Ascending aorta (tissue), 2 donors: ENCODE measurements around the gene MVD. TPM values are rescaled to one million over a fixed set of nuclear protein-coding genes. Genes with fewer than 3 reads are reported as not detected.

Experiments used
- DNase-seq, 2 donors: peaks; one replicate each; pipeline ENCODE4 v3.0.0-alpha.2; 2019; ENCODE audit warnings: low spot score in 2 of 2
- H3K27ac ChIP-seq, 2 donors: fragments of 200-600 bp; sonication (generic); one replicate each; pipeline ENCODE4 v1.5.1; 2016 to 2017; ENCODE audit warnings: mild to moderate bottlenecking in 1 of 2
- H3K27me3 ChIP-seq: fragments of 200-600 bp; sonication (generic); one replicate; pipeline ENCODE4 v1.5.1; 2017
- H3K36me3 ChIP-seq, 2 donors: fragments of 200-600 bp; sonication (generic); one replicate each; pipeline ENCODE4 v1.5.1; 2016
- H3K4me1 ChIP-seq, 2 donors: fragments of 200-600 bp; sonication (generic); one replicate each; pipeline ENCODE4 v1.5.1; 2016 to 2017; ENCODE audit warnings: mild to moderate bottlenecking in 1 of 2
- H3K4me3 ChIP-seq, 2 donors: fragments of 200-600 bp; sonication (generic); one replicate each; pipeline ENCODE4 v1.5.1; 2016 to 2017; ENCODE audit warnings: mild to moderate bottlenecking in 1 of 2
- H3K9me3 ChIP-seq, 2 donors: fragments of 200-600 bp; sonication (generic); one replicate each; pipeline ENCODE4 v1.5.1; 2016
- intact Hi-C: fragments of 100-400 bp; cut with DNase I; formaldehyde crosslinking; loops from one replicate; pipeline ENCODE4 v1.15.1; 2023
- total RNA-seq: library from RNA; depleted of rRNA; stranded (reverse); fragments of >200 nt; gene quantifications from one replicate; pipeline ENCODE4 v1.1.0, GENCODE V29; 2016
- TF ChIP-seq, protein P1 (sequence below), 3 experiments: fragments of 200-600 bp in 2 of 3; fragments of 450-650 bp in 1 of 3; sonication (generic) in 2 of 3; IDR thresholded peaks; one replicate each; pipeline ENCODE4 v1.5.1; 2016 to 2019; ENCODE audit warnings: antibody characterized with exemption in 3 of 3, mild to moderate bottlenecking in 1 of 3, moderate library complexity in 1 of 3

The MVD gene
- total RNA-seq, 1 donor from 2014 or later: 72.9 TPM

- Histone ChIP-seq H3K36me3 (peaks cover 23 to 25% of the 10 kb centered on the region in 2 donors), H3K4me3 (peak overlapping the region in 1 of 2 donors; percentile 6), H3K9me3 (no peaks in the 10 kb centered on the region), H3K27ac (peak overlapping the region; percentile 18 to 41), H3K4me1 (peaks cover 9 to 23% of the 10 kb centered on the region in 2 donors), H3K27me3 (no peaks in the 10 kb centered on the region)
- intact Hi-C loops: no loop called here
- no peak for DNase-seq
- TF ChIP-seq, protein P1, sequence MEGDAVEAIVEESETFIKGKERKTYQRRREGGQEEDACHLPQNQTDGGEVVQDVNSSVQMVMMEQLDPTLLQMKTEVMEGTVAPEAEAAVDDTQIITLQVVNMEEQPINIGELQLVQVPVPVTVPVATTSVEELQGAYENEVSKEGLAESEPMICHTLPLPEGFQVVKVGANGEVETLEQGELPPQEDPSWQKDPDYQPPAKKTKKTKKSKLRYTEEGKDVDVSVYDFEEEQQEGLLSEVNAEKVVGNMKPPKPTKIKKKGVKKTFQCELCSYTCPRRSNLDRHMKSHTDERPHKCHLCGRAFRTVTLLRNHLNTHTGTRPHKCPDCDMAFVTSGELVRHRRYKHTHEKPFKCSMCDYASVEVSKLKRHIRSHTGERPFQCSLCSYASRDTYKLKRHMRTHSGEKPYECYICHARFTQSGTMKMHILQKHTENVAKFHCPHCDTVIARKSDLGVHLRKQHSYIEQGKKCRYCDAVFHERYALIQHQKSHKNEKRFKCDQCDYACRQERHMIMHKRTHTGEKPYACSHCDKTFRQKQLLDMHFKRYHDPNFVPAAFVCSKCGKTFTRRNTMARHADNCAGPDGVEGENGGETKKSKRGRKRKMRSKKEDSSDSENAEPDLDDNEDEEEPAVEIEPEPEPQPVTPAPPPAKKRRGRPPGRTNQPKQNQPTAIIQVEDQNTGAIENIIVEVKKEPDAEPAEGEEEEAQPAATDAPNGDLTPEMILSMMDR (IDR thresholded peaks at IDR 0.05): no peak
These were observed 39.7 kb upstream of the MVD start for GRCh38 chr16:88702371-88703210.

DNA sequence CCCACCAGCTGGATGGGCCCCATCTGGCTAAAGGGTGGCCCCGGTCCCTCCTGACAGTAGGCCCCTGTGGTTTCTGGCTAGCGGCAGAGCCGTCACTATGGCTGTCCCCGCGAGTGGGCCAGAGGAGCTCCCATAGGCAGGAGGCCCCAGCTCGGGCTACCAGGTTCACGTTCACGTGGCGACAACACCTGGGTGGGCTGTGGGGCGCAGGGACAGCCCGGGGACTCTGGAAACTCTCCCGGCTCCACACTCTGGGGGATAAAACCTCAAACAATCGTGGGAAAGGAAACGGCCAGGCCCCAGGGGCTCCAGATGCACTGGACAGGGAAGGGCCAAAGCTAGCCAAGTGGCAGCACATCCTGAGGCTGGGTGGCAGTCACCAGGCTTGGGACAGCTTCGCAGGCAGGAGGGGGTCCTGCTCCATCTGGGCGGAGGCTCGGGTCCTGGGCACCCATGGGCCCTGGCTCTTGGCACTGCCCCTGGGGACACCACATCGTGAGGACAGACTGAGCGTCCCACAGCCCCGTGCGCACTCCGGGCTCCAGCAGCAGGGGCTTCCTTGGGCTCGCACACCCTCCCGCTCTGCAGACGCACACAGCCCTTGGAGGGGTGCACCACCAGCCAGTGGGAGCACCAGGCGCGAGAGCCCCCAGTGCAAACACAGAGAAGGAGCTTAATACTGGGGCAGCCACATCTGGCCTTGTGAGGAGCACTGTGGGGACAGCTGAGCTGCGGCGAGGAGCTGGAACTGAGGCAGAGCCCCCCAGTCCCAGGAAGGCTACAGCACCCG is 38.9 kb upstream of the MVD start:
- intact Hi-C loops: no loop called here
- Histone ChIP-seq H3K9me3 (no peaks in the 10 kb centered on the region), H3K4me1 (peaks cover 9 to 15% of the 10 kb centered on the region in 2 donors), H3K36me3 (peaks cover 31 to 33% of the 10 kb centered on the region in 2 donors), H3K27me3 (no peaks in the 10 kb centered on the region), H3K27ac (peak overlapping the region in 1 of 2 donors; percentile 41), H3K4me3 (peak overlapping the region in 1 of 2 donors; percentile 21)
- TF ChIP-seq, protein P1 (IDR thresholded peaks at IDR 0.05): no peak
- no peak for DNase-seq

DNA sequence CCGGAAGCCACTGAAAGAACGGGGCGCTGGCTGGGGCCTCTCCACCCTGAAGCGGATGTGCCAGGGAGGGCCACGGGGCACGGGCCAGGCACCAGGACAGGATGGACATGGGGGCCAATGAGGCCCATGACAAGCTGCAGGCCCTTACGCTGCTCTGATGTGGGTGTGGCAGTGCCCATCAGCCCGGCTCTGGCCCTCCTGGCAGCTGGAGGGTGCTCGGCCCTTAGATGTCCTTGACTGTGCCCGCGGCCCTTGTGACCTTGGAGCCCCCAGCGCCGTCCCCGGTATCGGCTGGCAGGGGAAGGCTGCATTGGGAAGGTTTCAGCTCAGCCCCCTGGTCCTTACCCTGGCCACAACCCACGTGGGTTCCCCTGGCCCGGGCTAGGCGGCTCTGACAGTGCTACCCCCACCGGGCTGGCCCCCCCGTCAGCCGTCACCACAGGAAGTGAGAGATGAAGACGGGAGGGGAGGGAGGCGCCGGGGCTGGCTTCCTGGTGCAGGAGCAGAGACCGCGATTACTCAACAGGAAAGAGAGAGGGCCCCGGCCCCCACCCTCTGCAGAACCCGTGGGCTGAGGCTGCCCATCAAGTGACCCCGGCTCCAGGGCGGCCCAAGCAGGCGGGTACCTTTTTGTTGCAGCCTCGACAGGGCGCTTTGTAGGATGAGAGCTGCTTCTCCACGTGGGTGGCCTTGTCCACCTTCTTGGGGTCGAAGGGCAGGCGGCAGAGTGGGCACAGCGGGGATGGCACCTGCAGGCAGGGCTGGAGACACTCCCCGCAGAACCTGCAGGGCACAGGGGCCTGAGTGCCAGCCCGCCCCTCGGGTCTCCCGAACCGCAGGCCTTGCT is 38.0 kb upstream of the MVD start:
- H3K4me3 ChIP-seq: peak overlapping the region in 1 of 2 donors; percentile 21
- H3K36me3 ChIP-seq: peaks cover 32 to 42% of the 10 kb centered on the region in 2 donors
- TF ChIP-seq, protein P1 (IDR thresholded peaks at IDR 0.05): no peak
- peak overlapping the region in 1 of 2 donors; percentile 41 for H3K27ac ChIP-seq
- H3K9me3 ChIP-seq: no peaks in the 10 kb centered on the region
- no peaks in the 10 kb centered on the region for H3K27me3 ChIP-seq
- peaks cover 9 to 12% of the 10 kb centered on the region in 2 donors for H3K4me1 ChIP-seq
- intact Hi-C loops: no loop called here
- DNase-seq: peak; percentile 92 to 93

- intact Hi-C loops: no loop called here
- Histone ChIP-seq H3K27ac (no peak overlapping the region), H3K9me3 (no peaks in the 10 kb centered on the region), H3K36me3 (peaks cover 32 to 43% of the 10 kb centered on the region in 2 donors), H3K4me3 (no peak overlapping the region), H3K27me3 (no peaks in the 10 kb centered on the region), H3K4me1 (peaks cover 7% of the 10 kb centered on the region in 2 donors)
- no peak for DNase-seq
- TF ChIP-seq, protein P1 (IDR thresholded peaks at IDR 0.05): no peak
These were observed 37.4 kb upstream of the MVD start for GRCh38 chr16:88700322-88700635.

DNA sequence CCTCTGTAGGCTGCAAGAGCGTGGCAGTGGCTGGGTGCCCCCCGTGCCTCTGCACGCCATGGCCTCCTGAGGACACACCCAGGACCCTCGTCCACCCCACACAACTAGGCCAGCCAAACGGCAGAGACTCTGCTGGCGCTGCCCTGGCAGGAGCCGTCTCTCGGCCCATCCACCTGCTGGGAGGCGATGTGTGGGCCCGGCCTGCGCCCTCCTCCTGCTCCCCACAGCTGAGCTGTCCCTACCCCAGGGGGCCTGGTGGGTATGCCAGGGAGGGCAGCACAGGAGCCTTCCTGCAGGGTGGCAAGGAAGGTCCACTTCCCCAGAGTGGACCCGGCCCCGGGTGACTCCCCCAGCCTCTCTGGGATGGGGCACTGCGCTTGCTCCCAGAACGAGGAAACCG is 36.3 kb upstream of the MVD start:
- Histone ChIP-seq H3K9me3 (no peaks in the 10 kb centered on the region), H3K4me3 (no peak overlapping the region), H3K36me3 (peaks cover 32 to 43% of the 10 kb centered on the region in 2 donors), H3K4me1 (peaks cover 0 to 3% of the 10 kb centered on the region in 2 donors), H3K27me3 (no peaks in the 10 kb centered on the region), H3K27ac (no peak overlapping the region)
- intact Hi-C loops: no loop called here
- DNase-seq: no peak
- TF ChIP-seq, protein P1 (IDR thresholded peaks at IDR 0.05): no peak
